ENCODE measurements around the gene LPP.

GRCh38 chr3:188797045-188797444 is 643.1 kb downstream of the LPP start:
- TF ChIP-seq POLR2AphosphoS5 (IDR thresholded peaks at IDR 0.05; ENCODE audit: borderline replicate concordance, low read depth, low read length): no peak
- no peak for TF ChIP-seq EZH2 (IDR thresholded peaks at IDR 0.05)

All from SK-N-MC (cell line).